Transverse colon (tissue), 3 donors: ENCODE results near the gene DGKH.

Experiments used
- CTCF ChIP-seq, 5 experiments: fragments of 200-600 bp in 3 of 5; fragments of 450-650 bp in 2 of 5; sonication (generic) in 3 of 5; IDR thresholded peaks; 1 replicate in 2 of 5; 2 replicates in 3 of 5; pipeline ENCODE4 v1.5.1; 2016 to 2017; ENCODE audit warnings: antibody characterized with exemption in 5 of 5, inconsistent platforms in 3 of 5, mild to moderate bottlenecking in 2 of 5, moderate library complexity in 1 of 5
- EP300 ChIP-seq: sonication (generic); formaldehyde crosslinking; IDR thresholded peaks from one replicate; pipeline ENCODE4 v1.6.1; 2017; ENCODE audit warnings: antibody characterized with exemption, low read depth
- POLR2A ChIP-seq: fragments of 450-650 bp; IDR thresholded peaks from one replicate; pipeline ENCODE4 v1.6.1; 2016; ENCODE audit warnings: antibody characterized with exemption, mild to moderate bottlenecking, moderate library complexity

GRCh38 chr13:42041684-42042035 is 6.8 kb upstream of the DGKH start:
- TF ChIP-seq POLR2A (no peak), CTCF (IDR thresholded peaks at IDR 0.05) (peak; percentile 53 to 66 (median 62)), EP300 (no peak)
